SK-N-SH treated with all-trans-retinoic acid at 6 μM for 48 hours (cell line): ENCODE data around the gene GCLC.

Source experiments
- ATAC-seq: fragments of 200-7000 bp; cut with Tn5 transposase; 3 replicates; pipeline ENCODE4 v1.9.1; 2020; ENCODE audit warnings: mild to moderate bottlenecking, moderate library complexity
- ARNTL ChIP-seq: fragments of 450-650 bp; formaldehyde crosslinking; IDR thresholded peaks from 2 replicates; pipeline ENCODE4 v1.5.0; 2020; ENCODE audit warnings: low read depth, mild to moderate bottlenecking, moderate library complexity, borderline replicate concordance
- BACH2 ChIP-seq: fragments of 250-450 bp; sonication (Bioruptor Pico); IDR thresholded peaks from 2 replicates; pipeline ENCODE4 v1.9.0; 2021; ENCODE audit warnings: mild to moderate bottlenecking, borderline replicate concordance
- CREB5 ChIP-seq: fragments of 250-450 bp; sonication (Bioruptor Pico); IDR thresholded peaks from 2 replicates; pipeline ENCODE4 v1.5.1; 2020; ENCODE audit warnings: low read depth, mild to moderate bottlenecking, moderate library complexity
- CSDC2 ChIP-seq: fragments of 250-450 bp; sonication (Bioruptor Pico); IDR thresholded peaks from 2 replicates; pipeline ENCODE4 v1.5.0; 2020; ENCODE audit warnings: mild to moderate bottlenecking, moderate library complexity
- CSRNP3 ChIP-seq: fragments of 250-450 bp; sonication (Bioruptor Pico); IDR thresholded peaks from 2 replicates; pipeline ENCODE4 v1.5.1; 2021; ENCODE audit warnings: mild to moderate bottlenecking, moderate library complexity
- ESRRG ChIP-seq: fragments of 250-450 bp; sonication (Bioruptor Pico); IDR thresholded peaks from 2 replicates; pipeline ENCODE4 v1.6.1; 2021; ENCODE audit warnings: mild to moderate bottlenecking
- GLIS3 ChIP-seq: fragments of 250-450 bp; sonication (Bioruptor Pico); IDR thresholded peaks from 2 replicates; pipeline ENCODE4 v1.5.0; 2020; ENCODE audit warnings: mild to moderate bottlenecking, moderate library complexity
- ISL1 ChIP-seq: fragments of 250-450 bp; sonication (Bioruptor Pico); IDR thresholded peaks from 2 replicates; pipeline ENCODE4 v2.1.2; 2022; ENCODE audit warnings: mild to moderate bottlenecking, moderate library complexity
- OSR1 ChIP-seq: fragments of 250-450 bp; sonication (Bioruptor Pico); IDR thresholded peaks from 2 replicates; pipeline ENCODE4 v1.8.0; 2022; ENCODE audit warnings: moderate library complexity, mild to moderate bottlenecking, inconsistent platforms
- PPARA ChIP-seq: fragments of 250-450 bp; sonication (Bioruptor Pico); IDR thresholded peaks from 2 replicates; pipeline ENCODE4 v1.5.0; 2020; ENCODE audit warnings: mild to moderate bottlenecking, borderline replicate concordance
- RARB ChIP-seq: fragments of 250-450 bp; sonication (Bioruptor Pico); IDR thresholded peaks from 2 replicates; pipeline ENCODE4 v1.8.0; 2021; ENCODE audit warnings: mild to moderate bottlenecking, moderate library complexity
- SNAI2 ChIP-seq: fragments of 250-450 bp; sonication (Bioruptor Pico); IDR thresholded peaks from 2 replicates; pipeline ENCODE4 v1.5.0; 2020; ENCODE audit warnings: mild to moderate bottlenecking, moderate library complexity
- TCF4 ChIP-seq: fragments of 250-450 bp; sonication (Bioruptor Pico); IDR thresholded peaks from 2 replicates; pipeline ENCODE4 v1.8.0; 2021; ENCODE audit warnings: mild to moderate bottlenecking, moderate library complexity, borderline replicate concordance
- TOX ChIP-seq: fragments of 250-450 bp; sonication (Bioruptor Pico); IDR thresholded peaks from 2 replicates; pipeline ENCODE4 v1.8.0; 2021; ENCODE audit warnings: mild to moderate bottlenecking, moderate library complexity, borderline replicate concordance
- ZC3H10 ChIP-seq: fragments of 250-450 bp; sonication (Bioruptor Pico); IDR thresholded peaks from 2 replicates; pipeline ENCODE4 v1.5.1; 2021; ENCODE audit warnings: mild to moderate bottlenecking, moderate library complexity
- ZFP3 ChIP-seq: fragments of 250-450 bp; sonication (Bioruptor Pico); IDR thresholded peaks from 2 replicates; pipeline ENCODE4 v1.5.0; 2020; ENCODE audit warnings: mild to moderate bottlenecking, moderate library complexity
- ZFP30 ChIP-seq: fragments of 450-650 bp; formaldehyde crosslinking; IDR thresholded peaks from 2 replicates; pipeline ENCODE4 v1.5.0; 2022; ENCODE audit warnings: mild to moderate bottlenecking, moderate library complexity
- ZNF565 ChIP-seq: fragments of 450-650 bp; formaldehyde crosslinking; conservative IDR thresholded peaks from 2 replicates; pipeline ENCODE4 v1.5.0; 2020; ENCODE audit warnings: low read depth, mild to moderate bottlenecking, moderate library complexity
- ZNF70 ChIP-seq: fragments of 450-650 bp; formaldehyde crosslinking; IDR thresholded peaks from 2 replicates; pipeline ENCODE4 v1.5.0; 2020; ENCODE audit warnings: mild to moderate bottlenecking, moderate library complexity
- ZNF8 ChIP-seq: fragments of 450-650 bp; formaldehyde crosslinking; IDR thresholded peaks from 2 replicates; pipeline ENCODE4 v1.5.0; 2020; ENCODE audit warnings: mild to moderate bottlenecking, moderate library complexity
- TF ChIP-seq, protein P1 (sequence below): fragments of 250-450 bp; sonication (Bioruptor Pico); IDR thresholded peaks from 2 replicates; pipeline ENCODE4 v1.8.0; 2020; ENCODE audit warnings: mild to moderate bottlenecking, moderate library complexity, borderline replicate concordance
- TF ChIP-seq, protein P2 (sequence below): fragments of 250-450 bp; sonication (Bioruptor Pico); IDR thresholded peaks from 2 replicates; pipeline ENCODE4 v1.5.0; 2020; ENCODE audit warnings: mild to moderate bottlenecking, moderate library complexity

Gene GCLC

GRCh38 chr6:53593001-53593488, 48.1 kb upstream of the GCLC start:
- TF ChIP-seq GLIS3 (CRISPR knock-in tag) = no peak
- no peak for TF ChIP-seq SNAI2 (CRISPR knock-in tag)
- no peak for TF ChIP-seq CSDC2 (CRISPR knock-in tag)
- TF ChIP-seq ISL1 (CRISPR knock-in tag) = peak; percentile 65
- TF ChIP-seq CREB5 = peak; percentile 31; the same call in 1 of the 2 replicates
- no peak for ATAC-seq

DNA sequence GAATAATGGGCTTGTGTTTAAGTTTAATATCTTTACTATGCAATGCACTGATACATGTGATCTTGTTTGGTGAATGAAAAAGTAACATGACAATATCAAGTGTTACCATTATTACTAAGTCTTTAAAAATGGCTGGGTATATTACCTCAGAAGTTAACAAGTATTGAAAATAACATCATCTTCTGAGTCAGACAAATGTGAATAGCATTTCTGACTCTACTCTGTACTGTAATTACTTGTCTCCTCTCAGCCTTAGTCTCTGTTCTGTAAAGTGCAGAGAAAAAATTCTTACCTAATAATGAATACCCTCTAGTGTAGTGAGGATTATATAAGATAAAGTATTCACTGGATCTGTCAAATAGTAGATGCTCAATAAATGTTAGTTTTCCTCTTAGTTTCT, 47.0 kb upstream of the GCLC start:
- ATAC-seq = no peak
- no peak for TF ChIP-seq ESRRG (CRISPR knock-in tag)

DNA sequence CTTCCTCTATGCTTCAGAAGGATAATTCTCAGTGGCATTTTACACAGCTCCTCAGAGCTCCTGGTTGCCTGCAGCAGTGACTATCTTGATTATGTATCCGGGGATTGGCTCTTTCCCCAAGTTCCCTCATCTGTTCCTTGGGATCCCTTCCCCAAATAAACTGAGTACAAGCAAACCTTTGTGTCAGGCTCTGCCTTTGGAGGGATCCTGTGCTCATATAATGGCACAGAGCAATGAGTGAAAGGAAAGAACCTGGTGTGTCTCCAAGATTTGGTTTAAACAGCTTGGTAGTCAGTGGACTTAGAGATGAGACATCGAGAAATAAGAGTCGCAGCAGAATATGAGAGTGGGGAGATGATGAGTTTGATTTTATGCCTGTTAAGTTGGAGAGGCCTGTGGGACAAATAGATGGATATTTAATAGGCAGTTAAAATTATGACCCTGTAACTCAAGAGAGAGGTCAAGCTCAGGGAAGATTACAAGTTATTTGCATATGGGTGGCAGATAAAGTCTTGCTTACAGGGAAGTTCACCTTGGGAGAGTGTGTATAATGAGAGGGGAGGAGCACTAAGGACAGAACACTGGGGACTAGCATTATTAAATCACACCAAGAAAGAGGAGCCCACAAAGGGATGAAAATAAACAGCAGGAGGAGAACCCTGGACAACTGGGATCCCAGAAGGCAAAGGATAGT, 44.1 kb upstream of the GCLC start:
- TF ChIP-seq, protein P1, sequence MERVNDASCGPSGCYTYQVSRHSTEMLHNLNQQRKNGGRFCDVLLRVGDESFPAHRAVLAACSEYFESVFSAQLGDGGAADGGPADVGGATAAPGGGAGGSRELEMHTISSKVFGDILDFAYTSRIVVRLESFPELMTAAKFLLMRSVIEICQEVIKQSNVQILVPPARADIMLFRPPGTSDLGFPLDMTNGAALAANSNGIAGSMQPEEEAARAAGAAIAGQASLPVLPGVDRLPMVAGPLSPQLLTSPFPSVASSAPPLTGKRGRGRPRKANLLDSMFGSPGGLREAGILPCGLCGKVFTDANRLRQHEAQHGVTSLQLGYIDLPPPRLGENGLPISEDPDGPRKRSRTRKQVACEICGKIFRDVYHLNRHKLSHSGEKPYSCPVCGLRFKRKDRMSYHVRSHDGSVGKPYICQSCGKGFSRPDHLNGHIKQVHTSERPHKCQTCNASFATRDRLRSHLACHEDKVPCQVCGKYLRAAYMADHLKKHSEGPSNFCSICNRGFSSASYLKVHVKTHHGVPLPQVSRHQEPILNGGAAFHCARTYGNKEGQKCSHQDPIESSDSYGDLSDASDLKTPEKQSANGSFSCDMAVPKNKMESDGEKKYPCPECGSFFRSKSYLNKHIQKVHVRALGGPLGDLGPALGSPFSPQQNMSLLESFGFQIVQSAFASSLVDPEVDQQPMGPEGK (CRISPR knock-in tag) = no peak
- TF ChIP-seq TOX (CRISPR knock-in tag) = no peak
- no peak for TF ChIP-seq GLIS3 (CRISPR knock-in tag)
- no peak for TF ChIP-seq RARB
- no peak for TF ChIP-seq ZFP3 (CRISPR knock-in tag)
- TF ChIP-seq ZC3H10 (CRISPR knock-in tag) = no peak
- TF ChIP-seq ZNF8 (CRISPR knock-in tag) = no peak
- no peak for TF ChIP-seq PPARA (CRISPR knock-in tag)
- TF ChIP-seq, protein P2, sequence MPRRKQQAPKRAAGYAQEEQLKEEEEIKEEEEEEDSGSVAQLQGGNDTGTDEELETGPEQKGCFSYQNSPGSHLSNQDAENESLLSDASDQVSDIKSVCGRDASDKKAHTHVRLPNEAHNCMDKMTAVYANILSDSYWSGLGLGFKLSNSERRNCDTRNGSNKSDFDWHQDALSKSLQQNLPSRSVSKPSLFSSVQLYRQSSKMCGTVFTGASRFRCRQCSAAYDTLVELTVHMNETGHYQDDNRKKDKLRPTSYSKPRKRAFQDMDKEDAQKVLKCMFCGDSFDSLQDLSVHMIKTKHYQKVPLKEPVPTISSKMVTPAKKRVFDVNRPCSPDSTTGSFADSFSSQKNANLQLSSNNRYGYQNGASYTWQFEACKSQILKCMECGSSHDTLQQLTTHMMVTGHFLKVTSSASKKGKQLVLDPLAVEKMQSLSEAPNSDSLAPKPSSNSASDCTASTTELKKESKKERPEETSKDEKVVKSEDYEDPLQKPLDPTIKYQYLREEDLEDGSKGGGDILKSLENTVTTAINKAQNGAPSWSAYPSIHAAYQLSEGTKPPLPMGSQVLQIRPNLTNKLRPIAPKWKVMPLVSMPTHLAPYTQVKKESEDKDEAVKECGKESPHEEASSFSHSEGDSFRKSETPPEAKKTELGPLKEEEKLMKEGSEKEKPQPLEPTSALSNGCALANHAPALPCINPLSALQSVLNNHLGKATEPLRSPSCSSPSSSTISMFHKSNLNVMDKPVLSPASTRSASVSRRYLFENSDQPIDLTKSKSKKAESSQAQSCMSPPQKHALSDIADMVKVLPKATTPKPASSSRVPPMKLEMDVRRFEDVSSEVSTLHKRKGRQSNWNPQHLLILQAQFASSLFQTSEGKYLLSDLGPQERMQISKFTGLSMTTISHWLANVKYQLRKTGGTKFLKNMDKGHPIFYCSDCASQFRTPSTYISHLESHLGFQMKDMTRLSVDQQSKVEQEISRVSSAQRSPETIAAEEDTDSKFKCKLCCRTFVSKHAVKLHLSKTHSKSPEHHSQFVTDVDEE = no peak
- TF ChIP-seq ZFP30 (CRISPR knock-in tag) = no peak
- no peak for TF ChIP-seq SNAI2 (CRISPR knock-in tag)
- TF ChIP-seq CSRNP3 (CRISPR knock-in tag) = no peak
- TF ChIP-seq ESRRG (CRISPR knock-in tag) = no peak
- TF ChIP-seq ZNF70 (CRISPR knock-in tag) = no peak
- TF ChIP-seq TCF4 (CRISPR knock-in tag) = no peak
- no peak for TF ChIP-seq BACH2
- no peak for TF ChIP-seq ZNF565 (CRISPR knock-in tag)
- ATAC-seq = no peak

GRCh38 chr6:53587291-53587690, 42.4 kb upstream of the GCLC start:
- no peak for ATAC-seq
- no peak for TF ChIP-seq ZNF70 (CRISPR knock-in tag)
- TF ChIP-seq CSRNP3 (CRISPR knock-in tag) = no peak
- TF ChIP-seq, protein P2 = no peak
- no peak for TF ChIP-seq PPARA (CRISPR knock-in tag)
- no peak for TF ChIP-seq ISL1 (CRISPR knock-in tag)
- no peak for TF ChIP-seq CSDC2 (CRISPR knock-in tag)
- no peak for TF ChIP-seq ARNTL (CRISPR knock-in tag)
- TF ChIP-seq GLIS3 (CRISPR knock-in tag) = no peak
- TF ChIP-seq RARB = no peak
- no peak for TF ChIP-seq ZNF8 (CRISPR knock-in tag)
- TF ChIP-seq TOX (CRISPR knock-in tag) = no peak
- no peak for TF ChIP-seq OSR1
- no peak for TF ChIP-seq ZNF565 (CRISPR knock-in tag)
